Epidermal melanocyte (primary cell): ENCODE results near the gene FNDC3A.
"Not testable (repeated sequence)": the region's sequence is repeated elsewhere in the genome, so short reads cannot be mapped to it uniquely, and the experiment has no call there.

Experiments used
- DNase-seq: peaks from one replicate; pipeline ENCODE4 v3.0.0; 2011; ENCODE audit warnings: low spot score; ENCODE audit not compliant: insufficient read length

Gene FNDC3A

GRCh38 chr13:49086722-49087121 is 111.0 kb downstream of the FNDC3A start:
- DNase-seq: no peak

GRCh38 chr13:49093376-49093775 is 117.7 kb downstream of the FNDC3A start:
- DNase-seq: no peak

- DNase-seq: no peak
These were observed 121.7 kb downstream of the FNDC3A start for GRCh38 chr13:49097374-49097773.

GRCh38 chr13:49098198-49098597 is 122.5 kb downstream of the FNDC3A start:
- DNase-seq: no peak

GRCh38 chr13:49098771-49099512 is 123.2 kb downstream of the FNDC3A start:
- no peak for DNase-seq

- DNase-seq: no peak
These were observed 123.8 kb downstream of the FNDC3A start for GRCh38 chr13:49099513-49099877.

GRCh38 chr13:49100637-49101570 is 125.2 kb downstream of the FNDC3A start:
- DNase-seq: no peak

- no peak for DNase-seq
These were observed 132.5 kb downstream of the FNDC3A start for GRCh38 chr13:49108196-49108595.

- peak; percentile 82 for DNase-seq
These were observed 134.6 kb downstream of the FNDC3A start for GRCh38 chr13:49110122-49110912.

- DNase-seq: no peak
These were observed 135.1 kb downstream of the FNDC3A start for GRCh38 chr13:49110913-49111170.

GRCh38 chr13:49112782-49113525 is 137.2 kb downstream of the FNDC3A start:
- no peak for DNase-seq

GRCh38 chr13:49113526-49114286 is 138.0 kb downstream of the FNDC3A start:
- DNase-seq: no peak

- no peak for DNase-seq
These were observed 141.2 kb downstream of the FNDC3A start for GRCh38 chr13:49116873-49117272.

GRCh38 chr13:49118455-49118854 is 142.7 kb downstream of the FNDC3A start:
- DNase-seq: not testable (repeated sequence)

- DNase-seq: no peak
These were observed 149.1 kb downstream of the FNDC3A start for GRCh38 chr13:49124693-49125304.

GRCh38 chr13:49125964-49126524 is 150.3 kb downstream of the FNDC3A start:
- DNase-seq: no peak

GRCh38 chr13:49132479-49133002 is 156.8 kb downstream of the FNDC3A start:
- DNase-seq: no peak

GRCh38 chr13:49134305-49134704 is 158.6 kb downstream of the FNDC3A start:
- DNase-seq: no peak

GRCh38 chr13:49137138-49137643 is 161.5 kb downstream of the FNDC3A start:
- DNase-seq: not testable (repeated sequence)
